ENCODE measurements around the gene FAM83F. TPM values are rescaled to one million over a fixed set of nuclear protein-coding genes. Genes with fewer than 3 reads are reported as not detected.

FAM83F gene
- total RNA-seq, 1 donor from 2014 or later, result 33.0 TPM

GRCh38 chr22:40058265-40058664 lies 63.5 kb downstream of the FAM83F start:
- DNase-seq (ENCODE audit: low spot score), result no peak

GRCh38 chr22:40065981-40066380 lies 71.2 kb downstream of the FAM83F start:
- no peak for DNase-seq (ENCODE audit: low spot score)

GRCh38 chr22:40067639-40068038 lies 72.9 kb downstream of the FAM83F start:
- DNase-seq (ENCODE audit: low spot score), result no peak

GRCh38 chr22:40070701-40071100 lies 75.9 kb downstream of the FAM83F start:
- DNase-seq (ENCODE audit: low spot score), result no peak

GRCh38 chr22:40071720-40072119 lies 77.0 kb downstream of the FAM83F start:
- no peak for DNase-seq (ENCODE audit: low spot score)

GRCh38 chr22:40076702-40077645 lies 82.2 kb downstream of the FAM83F start:
- DNase-seq (ENCODE audit: low spot score), result no peak

GRCh38 chr22:40077646-40078016 lies 82.9 kb downstream of the FAM83F start:
- no peak for DNase-seq (ENCODE audit: low spot score)

- DNase-seq (ENCODE audit: low spot score), result no peak
Observed at GRCh38 chr22:40081662-40082061, 86.9 kb downstream of the FAM83F start.

- no peak for DNase-seq (ENCODE audit: low spot score)
Observed at GRCh38 chr22:40082184-40082583, 87.4 kb downstream of the FAM83F start.

GRCh38 chr22:40083794-40084193 lies 89.0 kb downstream of the FAM83F start:
- no peak for DNase-seq (ENCODE audit: low spot score)

GRCh38 chr22:40084246-40084645 lies 89.5 kb downstream of the FAM83F start:
- no peak for DNase-seq (ENCODE audit: low spot score)

- DNase-seq (ENCODE audit: low spot score), result no peak
Observed at GRCh38 chr22:40088818-40089217, 94.1 kb downstream of the FAM83F start.

Other genes with a start within 250 kb of the FAM83F start
- not detected for gene ENTHD1, start 101.2 kb upstream of the FAM83F start, total RNA-seq
- 7.9 TPM for gene GRAP2, start 93.9 kb upstream of the FAM83F start, total RNA-seq
- gene TMA7B, start 34.6 kb upstream of the FAM83F start, total RNA-seq, result 0.47 TPM
- gene TNRC6B, start 183.0 kb downstream of the FAM83F start, total RNA-seq, result 63.3 TPM